HL-60 (cell line): Measurements from ENCODE around the gene FGGY.

ENCODE experiments used
- DNase-seq, 2 experiments: peaks; one replicate each; pipeline ENCODE4 v3.0.0-alpha.2; 2010 to 2020; ENCODE audit warnings: low read depth in 1 of 2, low spot score in 1 of 2
- H3K27ac ChIP-seq: fragments of 250-450 bp; sonication (Bioruptor Pico); replicated peaks from 2 replicates; pipeline ENCODE4 v1.5.1; 2020; ENCODE audit warnings: mild to moderate bottlenecking, moderate library complexity
- H3K27me3 ChIP-seq: fragments of 250-450 bp; sonication (Bioruptor Pico); 2 replicates; pipeline ENCODE4 v1.5.1; 2021; ENCODE audit warnings: mild to moderate bottlenecking, moderate library complexity; ENCODE audit not compliant: insufficient read depth, poor library complexity, severe bottlenecking
- H3K4me3 ChIP-seq: replicated peaks from 2 replicates; pipeline ENCODE4 v1.5.1; 2011; ENCODE audit warnings: mild to moderate bottlenecking, control low read depth, low read length; ENCODE audit not compliant: insufficient read depth
- GABPA ChIP-seq: IDR thresholded peaks from 2 replicates; pipeline ENCODE4 v1.6.1; 2012; ENCODE audit warnings: low read depth
- POLR2AphosphoS5 ChIP-seq: IDR thresholded peaks from 2 replicates; pipeline ENCODE4 v1.6.1; 2012; ENCODE audit warnings: low read depth
- SPI1 ChIP-seq: IDR thresholded peaks from 2 replicates; pipeline ENCODE4 v1.6.1; 2012; ENCODE audit warnings: low read depth, mild to moderate bottlenecking, borderline replicate concordance
- TF ChIP-seq, protein P1 (sequence below): IDR thresholded peaks from 2 replicates; pipeline ENCODE4 v1.6.1; 2012; ENCODE audit warnings: low read depth; ENCODE audit not compliant: insufficient replicate concordance
- TF ChIP-seq, protein P2 (sequence below): IDR thresholded peaks from one replicate; pipeline ENCODE4 v1.5.1; 2011; ENCODE audit warnings: low read length, control low read depth, inconsistent platforms; ENCODE audit not compliant: insufficient read depth

Gene FGGY

DNA sequence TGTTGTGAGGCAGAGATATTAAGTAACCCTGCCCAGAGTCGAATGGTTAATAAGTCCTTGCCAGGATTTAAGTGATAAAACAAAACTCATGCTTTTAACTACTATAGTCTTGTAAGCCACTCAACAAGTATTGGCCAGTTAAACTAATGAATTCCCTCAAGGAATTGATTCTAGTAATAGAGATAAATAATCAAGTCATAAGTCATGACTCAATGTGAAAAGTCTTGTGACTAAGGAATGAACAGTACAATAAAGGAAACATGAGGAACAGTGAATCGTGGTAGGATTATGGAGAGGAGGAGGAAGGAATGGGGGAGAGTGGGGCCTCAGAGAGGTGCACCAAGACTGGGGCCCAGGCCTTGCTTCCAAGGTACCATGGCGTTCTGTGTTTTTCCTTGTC, 104.7 kb downstream of the FGGY start:
- no peak overlapping the region for H3K4me3 ChIP-seq
- TF ChIP-seq, protein P1, sequence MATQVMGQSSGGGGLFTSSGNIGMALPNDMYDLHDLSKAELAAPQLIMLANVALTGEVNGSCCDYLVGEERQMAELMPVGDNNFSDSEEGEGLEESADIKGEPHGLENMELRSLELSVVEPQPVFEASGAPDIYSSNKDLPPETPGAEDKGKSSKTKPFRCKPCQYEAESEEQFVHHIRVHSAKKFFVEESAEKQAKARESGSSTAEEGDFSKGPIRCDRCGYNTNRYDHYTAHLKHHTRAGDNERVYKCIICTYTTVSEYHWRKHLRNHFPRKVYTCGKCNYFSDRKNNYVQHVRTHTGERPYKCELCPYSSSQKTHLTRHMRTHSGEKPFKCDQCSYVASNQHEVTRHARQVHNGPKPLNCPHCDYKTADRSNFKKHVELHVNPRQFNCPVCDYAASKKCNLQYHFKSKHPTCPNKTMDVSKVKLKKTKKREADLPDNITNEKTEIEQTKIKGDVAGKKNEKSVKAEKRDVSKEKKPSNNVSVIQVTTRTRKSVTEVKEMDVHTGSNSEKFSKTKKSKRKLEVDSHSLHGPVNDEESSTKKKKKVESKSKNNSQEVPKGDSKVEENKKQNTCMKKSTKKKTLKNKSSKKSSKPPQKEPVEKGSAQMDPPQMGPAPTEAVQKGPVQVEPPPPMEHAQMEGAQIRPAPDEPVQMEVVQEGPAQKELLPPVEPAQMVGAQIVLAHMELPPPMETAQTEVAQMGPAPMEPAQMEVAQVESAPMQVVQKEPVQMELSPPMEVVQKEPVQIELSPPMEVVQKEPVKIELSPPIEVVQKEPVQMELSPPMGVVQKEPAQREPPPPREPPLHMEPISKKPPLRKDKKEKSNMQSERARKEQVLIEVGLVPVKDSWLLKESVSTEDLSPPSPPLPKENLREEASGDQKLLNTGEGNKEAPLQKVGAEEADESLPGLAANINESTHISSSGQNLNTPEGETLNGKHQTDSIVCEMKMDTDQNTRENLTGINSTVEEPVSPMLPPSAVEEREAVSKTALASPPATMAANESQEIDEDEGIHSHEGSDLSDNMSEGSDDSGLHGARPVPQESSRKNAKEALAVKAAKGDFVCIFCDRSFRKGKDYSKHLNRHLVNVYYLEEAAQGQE = no peak
- TF ChIP-seq SPI1 = no peak
- no peak for TF ChIP-seq GABPA
- TF ChIP-seq, protein P2, sequence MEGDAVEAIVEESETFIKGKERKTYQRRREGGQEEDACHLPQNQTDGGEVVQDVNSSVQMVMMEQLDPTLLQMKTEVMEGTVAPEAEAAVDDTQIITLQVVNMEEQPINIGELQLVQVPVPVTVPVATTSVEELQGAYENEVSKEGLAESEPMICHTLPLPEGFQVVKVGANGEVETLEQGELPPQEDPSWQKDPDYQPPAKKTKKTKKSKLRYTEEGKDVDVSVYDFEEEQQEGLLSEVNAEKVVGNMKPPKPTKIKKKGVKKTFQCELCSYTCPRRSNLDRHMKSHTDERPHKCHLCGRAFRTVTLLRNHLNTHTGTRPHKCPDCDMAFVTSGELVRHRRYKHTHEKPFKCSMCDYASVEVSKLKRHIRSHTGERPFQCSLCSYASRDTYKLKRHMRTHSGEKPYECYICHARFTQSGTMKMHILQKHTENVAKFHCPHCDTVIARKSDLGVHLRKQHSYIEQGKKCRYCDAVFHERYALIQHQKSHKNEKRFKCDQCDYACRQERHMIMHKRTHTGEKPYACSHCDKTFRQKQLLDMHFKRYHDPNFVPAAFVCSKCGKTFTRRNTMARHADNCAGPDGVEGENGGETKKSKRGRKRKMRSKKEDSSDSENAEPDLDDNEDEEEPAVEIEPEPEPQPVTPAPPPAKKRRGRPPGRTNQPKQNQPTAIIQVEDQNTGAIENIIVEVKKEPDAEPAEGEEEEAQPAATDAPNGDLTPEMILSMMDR = no peak
- no peak for TF ChIP-seq POLR2AphosphoS5
- no peak for DNase-seq
- no peak overlapping the region for H3K27ac ChIP-seq
- H3K27me3 ChIP-seq = no peaks in the 10 kb centered on the region

DNA sequence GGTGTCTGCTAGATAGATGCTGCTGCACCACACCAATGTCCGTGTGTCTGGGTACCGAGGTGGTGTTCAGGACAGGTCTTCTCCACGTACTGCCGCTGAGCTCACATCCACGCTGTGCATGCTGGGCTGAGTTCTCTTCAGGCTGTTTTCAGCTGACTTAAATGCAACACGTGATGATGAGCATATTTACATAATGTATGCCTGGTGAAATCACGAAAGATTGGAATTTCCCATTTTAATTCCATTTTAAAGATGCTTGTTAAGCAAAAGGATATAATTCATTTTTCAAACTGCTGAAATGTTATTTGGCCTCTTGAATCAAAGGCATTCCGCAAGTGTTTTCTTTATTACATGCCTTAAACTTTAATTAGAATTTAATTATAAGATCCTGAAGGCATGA, 107.9 kb downstream of the FGGY start:
- Histone ChIP-seq H3K27ac (no peak overlapping the region), H3K4me3 (no peak overlapping the region), H3K27me3 (no peaks in the 10 kb centered on the region)
- DNase-seq = no peak
- TF ChIP-seq, protein P2 = no peak
- TF ChIP-seq SPI1 = no peak
- no peak for TF ChIP-seq POLR2AphosphoS5
- no peak for TF ChIP-seq GABPA
- TF ChIP-seq, protein P1 = no peak

DNA sequence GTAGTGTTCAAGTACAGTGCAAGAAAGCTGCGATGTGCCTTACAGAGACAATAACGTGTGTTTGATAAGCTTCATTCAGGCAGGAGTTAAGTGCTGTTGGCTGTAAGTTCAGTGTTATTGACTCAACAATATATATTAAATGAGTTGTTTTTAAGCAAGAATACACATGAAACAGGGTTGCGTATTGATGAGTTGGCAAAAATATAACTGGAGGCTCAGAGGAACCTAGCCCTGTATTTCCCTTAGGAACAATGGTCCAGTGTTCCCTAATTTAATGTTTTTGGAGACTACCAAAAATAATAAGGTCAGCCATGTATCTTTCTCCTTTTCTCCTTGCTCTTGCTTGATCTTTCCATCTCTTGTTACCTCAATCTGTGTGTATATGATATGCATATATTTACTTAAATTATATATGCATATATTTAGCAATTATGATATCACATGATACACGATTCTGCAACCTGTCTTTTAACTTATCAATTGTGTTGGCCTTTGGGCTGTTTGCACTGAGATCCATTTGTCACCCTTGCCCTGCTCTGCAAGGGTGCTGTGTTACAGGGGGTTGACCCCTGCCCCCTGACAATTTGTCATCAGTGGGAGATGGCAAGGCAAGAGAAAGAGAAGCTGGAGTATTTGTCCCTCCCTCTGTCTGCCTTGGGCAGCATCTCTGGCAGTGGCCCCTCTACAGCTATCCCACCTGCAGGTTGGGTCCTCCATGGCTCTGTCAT, 109.7 kb downstream of the FGGY start:
- DNase-seq = no peak
- no peak overlapping the region for H3K27ac ChIP-seq
- H3K4me3 ChIP-seq = no peak overlapping the region
- TF ChIP-seq POLR2AphosphoS5 = no peak
- no peak for TF ChIP-seq GABPA
- TF ChIP-seq, protein P2 = no peak
- TF ChIP-seq SPI1 = no peak
- TF ChIP-seq, protein P1 = no peak
- H3K27me3 ChIP-seq = no peaks in the 10 kb centered on the region
